LNCAP (cell line): ENCODE measurements around the gene ZNF550.
"Not testable (repeated sequence)": the region's sequence is repeated elsewhere in the genome, so short reads cannot be mapped to it uniquely, and the experiment has no call there.

ENCODE experiments used
- CTCF ChIP-seq: fragments of 450-650 bp; IDR thresholded peaks from 2 replicates; pipeline ENCODE4 v1.5.1; 2017; ENCODE audit warnings: mild to moderate bottlenecking

The ZNF550 gene

GRCh38 chr19:57515255-57515654, 44.4 kb downstream of the ZNF550 start:
- no peak for TF ChIP-seq CTCF

GRCh38 chr19:57512845-57513244, 46.8 kb downstream of the ZNF550 start:
- TF ChIP-seq CTCF = no peak

GRCh38 chr19:57511484-57511883, 48.2 kb downstream of the ZNF550 start:
- no peak for TF ChIP-seq CTCF

- TF ChIP-seq CTCF = no peak
These were observed 53.5 kb downstream of the ZNF550 start for GRCh38 chr19:57506163-57506562.

GRCh38 chr19:57499680-57500395, 59.8 kb downstream of the ZNF550 start, which contains the start of gene ZNF773:
ZNF773 (plus strand) TSS chr19:57499938; CDS start chr19:57500081, 143 bp downstream.
- not testable (repeated sequence) for TF ChIP-seq CTCF

- not testable (repeated sequence) for TF ChIP-seq CTCF
These were observed 72.0 kb downstream of the ZNF550 start, which contains the start of gene ZNF419 for GRCh38 chr19:57487477-57488298. ZNF419 (plus strand) TSS chr19:57487750; CDS start chr19:57487951, 201 bp downstream.
